NCI-H524 (cell line): ENCODE measurements around the gene PRKCG.
"Not testable (repeated sequence)": the region's sequence is repeated elsewhere in the genome, so short reads cannot be mapped to it uniquely, and the experiment has no call there.

Experiments
- DNase-seq, 2 experiments: peaks; one replicate each; lab custom pipeline; 2025; lab: John Stamatoyannopoulos, UW

PRKCG gene

DNA sequence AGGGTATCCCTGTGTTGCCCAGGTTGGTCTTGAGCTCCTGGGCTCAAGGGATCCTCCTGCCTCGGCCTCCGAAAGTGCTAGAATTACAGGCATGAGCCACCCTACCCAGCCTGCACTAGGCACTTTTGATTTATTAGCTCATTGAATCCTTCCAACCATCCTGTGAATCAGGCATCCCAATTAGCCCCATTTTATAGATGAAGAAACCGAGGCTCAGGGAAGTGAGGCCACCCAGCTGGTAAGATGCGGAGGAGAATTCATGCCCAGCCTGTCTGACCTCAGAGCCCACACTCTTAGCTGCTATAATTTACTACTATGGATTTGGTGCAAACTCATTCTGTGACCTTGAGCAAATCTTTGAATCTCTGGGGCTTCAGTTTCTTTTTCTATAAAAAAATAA, 62.9 kb downstream of the PRKCG start:
- no peak for DNase-seq

DNA sequence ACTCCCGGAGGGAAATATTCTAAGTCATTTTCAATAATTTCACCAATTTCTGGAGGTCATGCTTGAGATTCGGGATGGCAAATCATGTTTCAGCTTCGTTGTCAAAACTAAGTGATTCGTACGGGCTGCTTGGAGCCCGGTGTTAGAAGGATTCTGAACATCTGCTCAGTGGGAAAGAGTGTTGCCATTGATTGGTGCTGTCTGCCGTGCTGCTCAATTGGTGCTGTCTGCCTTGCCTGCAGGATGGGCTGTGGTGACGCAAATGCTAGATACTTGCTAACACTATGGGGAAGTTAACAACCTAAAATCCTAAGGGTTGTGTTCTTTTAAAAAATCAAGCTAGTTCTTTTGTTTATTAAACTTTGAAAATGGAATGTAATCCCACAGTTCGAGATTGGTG, 63.4 kb downstream of the PRKCG start:
- no peak for DNase-seq

DNA sequence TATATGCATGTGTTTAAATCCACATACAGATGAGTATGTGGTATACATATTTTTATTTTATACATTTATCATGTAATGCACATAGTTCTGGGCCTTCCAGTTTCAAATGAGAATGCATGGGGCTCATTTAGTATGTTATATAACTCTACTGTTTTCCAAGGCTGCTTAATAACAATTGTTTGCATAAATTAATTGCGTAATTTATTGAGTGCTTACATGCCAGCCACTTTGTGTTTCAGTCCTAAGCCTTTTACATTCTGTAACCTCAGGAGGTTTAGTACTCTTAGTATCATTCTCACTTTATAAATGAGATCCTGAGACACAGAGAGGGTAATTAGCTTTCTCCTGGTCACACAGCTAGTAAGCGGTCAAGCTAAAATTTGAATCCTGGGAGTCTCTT, 64.0 kb downstream of the PRKCG start:
- DNase-seq = no peak

DNA sequence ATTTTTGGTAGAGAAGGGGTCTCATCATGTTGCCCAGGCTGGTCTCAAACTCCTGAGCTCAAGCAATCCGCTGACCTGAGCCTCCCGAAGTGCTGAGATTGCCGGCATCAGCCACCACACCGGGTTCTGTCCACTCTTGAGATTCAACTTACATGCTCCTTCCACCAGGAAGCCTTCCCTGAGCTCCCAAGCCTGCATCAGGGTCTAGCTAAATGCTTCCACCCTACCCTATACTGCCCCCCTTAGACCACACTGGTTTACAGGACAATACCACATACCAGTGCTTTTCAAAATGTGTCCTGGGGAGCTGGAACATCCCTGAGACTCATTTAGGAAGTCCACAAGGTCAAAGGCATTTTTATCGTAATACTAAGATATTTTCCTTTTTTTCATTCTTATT, 65.6 kb downstream of the PRKCG start:
- no peak for DNase-seq

DNA sequence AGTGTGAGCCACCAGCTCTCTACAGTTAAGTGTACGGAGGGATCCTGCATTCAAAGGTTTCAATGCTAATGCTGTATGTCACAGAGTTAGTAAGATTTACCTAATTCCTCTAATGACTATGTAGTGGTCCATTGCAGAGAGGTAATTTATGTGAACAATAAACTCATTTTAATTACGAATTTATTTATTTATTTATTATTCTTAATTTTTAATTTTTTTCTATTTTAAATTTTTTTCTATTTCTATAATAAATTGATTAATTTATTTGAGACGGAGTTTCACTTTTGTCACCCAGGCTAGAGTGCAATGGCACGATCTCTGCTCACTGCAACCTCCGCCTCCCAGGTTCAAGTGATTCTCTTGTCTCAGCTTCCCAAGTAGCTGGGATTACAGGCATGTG, 66.6 kb downstream of the PRKCG start:
- not testable (repeated sequence) for DNase-seq

DNA sequence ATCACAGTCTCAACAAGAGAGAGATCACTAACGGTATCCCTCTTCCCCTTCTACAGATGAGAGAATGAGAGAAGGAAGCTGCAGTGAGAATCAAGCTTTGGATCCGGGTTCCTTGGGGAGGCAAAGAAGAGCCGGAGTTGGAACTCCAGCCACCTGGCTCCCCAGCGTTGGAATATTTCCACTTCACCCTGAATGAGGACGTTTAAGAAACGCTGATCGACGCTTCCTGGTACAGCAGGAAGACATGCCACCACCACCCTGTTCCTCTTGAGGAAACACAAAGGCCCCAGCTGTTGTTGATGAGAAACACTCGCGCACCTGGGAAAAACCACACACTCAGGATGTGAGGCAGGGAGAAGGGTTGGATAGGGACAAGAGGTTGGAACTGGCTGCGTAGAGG, 69.4 kb downstream of the PRKCG start:
- no peak for DNase-seq

DNA sequence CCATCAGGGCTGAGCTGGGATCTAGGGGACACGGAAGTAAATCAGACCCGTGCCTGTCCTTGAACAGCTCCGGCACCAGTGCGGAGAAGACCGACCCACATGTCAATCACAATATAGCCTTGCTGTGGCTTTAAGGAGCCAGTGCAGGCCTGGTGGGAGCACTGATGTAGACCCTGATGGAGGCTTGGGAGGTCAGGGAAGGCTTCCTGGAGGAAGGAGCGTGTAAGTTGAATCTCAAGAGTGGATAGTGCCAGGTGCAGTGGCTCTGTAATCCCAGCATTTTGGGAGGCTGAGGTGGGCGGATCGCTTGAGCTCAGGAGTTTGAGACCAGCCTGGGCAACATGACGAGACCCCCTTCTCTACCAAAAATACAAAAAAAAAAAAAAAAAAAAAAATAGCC, 70.0 kb downstream of the PRKCG start:
- DNase-seq = no peak

DNA sequence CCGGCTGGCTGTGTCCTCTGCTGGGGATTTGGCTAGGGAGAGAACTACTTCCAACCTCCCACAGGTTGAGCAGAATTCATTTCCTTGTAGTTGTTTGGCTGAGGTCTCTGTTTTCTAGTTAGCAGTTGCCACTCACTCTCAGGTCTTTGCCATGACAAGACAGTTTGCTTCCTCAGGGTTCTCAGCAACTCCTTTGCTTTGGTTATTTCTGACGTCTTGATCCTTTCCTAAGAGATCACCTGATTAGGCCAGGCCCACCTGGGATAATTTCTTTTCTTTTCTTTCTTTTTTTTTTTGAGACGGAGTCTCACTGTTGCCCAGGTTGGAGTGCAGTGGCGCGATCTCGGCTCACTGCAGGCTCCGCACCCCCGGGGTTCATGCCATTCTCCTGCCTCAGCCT, 71.4 kb downstream of the PRKCG start:
- DNase-seq = no peak
